ENCODE results near the gene MGLL. TPM values are rescaled to one million over a fixed set of nuclear protein-coding genes. Genes with fewer than 3 reads are reported as not detected.
A peak's percentile ranks its signal among the peaks of the same experiment; 100 is the strongest.

Gene MGLL
- total and polyA plus RNA-seq, 2 experiments from 2014 or later = 58.7 to 184 TPM

- Histone ChIP-seq H3K4me2 (ENCODE audit: unreplicated experiment) (no peak overlapping the region), H3K79me2 (ENCODE audit: insufficient read depth) (no peaks in the 10 kb centered on the region), H3K4me1 (ENCODE audit: insufficient read depth) (peaks cover 5% of the 10 kb centered on the region; the same call in 1 of the 2 replicates), H3K27me3 (replicated peaks; ENCODE audit: insufficient read depth) (no peaks in the 10 kb centered on the region), H3K9me3 (ENCODE audit: low read depth) (no peaks in the 10 kb centered on the region), H3F3A (ENCODE audit: insufficient read depth) (no peaks in the 10 kb centered on the region), H3K9ac (no peak overlapping the region), H3K36me3 (ENCODE audit: low read depth) (no peaks in the 10 kb centered on the region), H2AFZ (no peak overlapping the region), H4K20me1 (ENCODE audit: insufficient read depth) (no peaks in the 10 kb centered on the region), H3K9me2 (ENCODE audit: insufficient read depth) (no peaks in the 10 kb centered on the region), H3K4me3 (no peak overlapping the region), H3K27ac (no peak overlapping the region)
- in situ Hi-C loops (cut with MboI) = no loop called here
- TF ChIP-seq EZH2phosphoT487 (IDR thresholded peaks at IDR 0.05; ENCODE audit: insufficient read depth, low read depth) = no peak
- no peak for TF ChIP-seq EZH2 (IDR thresholded peaks at IDR 0.05; ENCODE audit: insufficient read depth, poor library complexity, severe bottlenecking)
- no peak for DNase-seq
- 89 to 91% methylated on average over 5 of the region's 5 CpGs for WGBS, 2 experiments (ENCODE audit: low coverage in 1 of 2, low lambda C conversion rate in 2 of 2, missing lambda C conversion rate in 2 of 2)
Observed at GRCh38 chr3:127644641-127645370, 177.5 kb downstream of the MGLL start.

GRCh38 chr3:127640042-127640355 lies 182.3 kb downstream of the MGLL start:
- Histone ChIP-seq H3F3A (ENCODE audit: insufficient read depth) (0 out of 2 replicates have a peak, but pooled peaks cover 3% of the 10 kb centered on the region), H3K9ac (no peak overlapping the region), H3K4me2 (ENCODE audit: unreplicated experiment) (no peak overlapping the region), H3K4me3 (no peak overlapping the region), H3K79me2 (ENCODE audit: insufficient read depth) (no peaks in the 10 kb centered on the region), H3K9me2 (ENCODE audit: insufficient read depth) (no peaks in the 10 kb centered on the region), H3K9me3 (ENCODE audit: low read depth) (no peaks in the 10 kb centered on the region), H3K4me1 (ENCODE audit: insufficient read depth) (peaks cover 6% of the 10 kb centered on the region; the same call in 1 of the 2 replicates), H2AFZ (no peak overlapping the region), H3K36me3 (ENCODE audit: low read depth) (no peaks in the 10 kb centered on the region), H3K27me3 (replicated peaks; ENCODE audit: insufficient read depth) (no peaks in the 10 kb centered on the region), H3K27ac (no peak overlapping the region), H4K20me1 (ENCODE audit: insufficient read depth) (no peaks in the 10 kb centered on the region)
- DNase-seq = no peak
- in situ Hi-C loops (cut with MboI) = no loop called here
- WGBS, 2 experiments (ENCODE audit: low coverage in 1 of 2, low lambda C conversion rate in 2 of 2, missing lambda C conversion rate in 2 of 2) = 95 to 98% methylated on average over 3 of the region's 3 CpGs
- TF ChIP-seq EZH2phosphoT487 (IDR thresholded peaks at IDR 0.05; ENCODE audit: insufficient read depth, low read depth) (no peak), EZH2 (IDR thresholded peaks at IDR 0.05; ENCODE audit: insufficient read depth, poor library complexity, severe bottlenecking) (no peak)

DNA sequence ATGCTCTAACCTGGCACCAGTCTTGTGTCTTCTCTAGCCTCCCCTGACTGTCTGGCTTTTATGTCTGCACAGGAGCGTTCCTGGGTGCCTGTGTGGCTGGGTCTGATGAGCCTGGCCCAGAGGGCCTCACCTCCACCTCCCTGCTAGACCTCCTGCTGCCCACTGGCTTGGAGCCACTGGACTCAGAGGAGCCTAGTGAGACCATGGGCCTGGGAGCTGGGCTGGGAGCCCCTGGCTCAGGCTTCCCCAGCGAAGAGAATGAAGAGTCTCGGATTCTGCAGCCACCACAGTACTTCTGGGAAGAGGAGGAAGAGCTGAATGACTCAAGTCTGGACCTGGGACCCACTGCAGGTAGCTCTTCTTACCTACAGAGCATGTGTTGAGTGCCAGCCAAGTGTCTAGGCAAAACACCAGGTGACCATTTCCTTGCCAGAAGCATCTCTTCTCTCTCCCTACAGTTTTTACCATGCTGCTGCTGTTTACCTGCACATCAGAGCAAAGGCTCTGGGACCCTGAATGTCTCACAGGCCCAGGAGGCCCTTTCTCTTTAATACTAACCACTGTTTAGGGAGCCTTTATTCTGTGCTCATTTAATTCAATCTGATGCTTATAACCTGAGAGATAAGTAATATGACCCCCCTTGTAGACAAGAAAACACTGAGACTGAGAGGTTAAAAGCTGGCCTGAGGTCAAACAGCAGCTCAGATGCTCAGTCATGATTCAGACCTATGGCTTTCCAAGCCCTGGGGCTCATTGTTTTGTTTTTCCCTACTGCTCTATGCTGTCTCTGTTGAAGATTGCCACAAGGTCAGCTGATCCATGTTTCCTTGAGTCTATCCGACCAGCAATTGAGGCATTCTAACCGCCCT lies 182.9 kb downstream of the MGLL start:
- no peak overlapping the region for H3K27ac ChIP-seq

More for the DNA sequence above, 182.9 kb downstream of the MGLL start:
- Histone ChIP-seq H3K9me3 (ENCODE audit: low read depth) (no peaks in the 10 kb centered on the region), H3K4me3 (no peak overlapping the region), H3K9me2 (ENCODE audit: insufficient read depth) (no peaks in the 10 kb centered on the region), H3K9ac (no peak overlapping the region), H2AFZ (no peak overlapping the region), H3K27me3 (replicated peaks; ENCODE audit: insufficient read depth) (no peaks in the 10 kb centered on the region), H3F3A (ENCODE audit: insufficient read depth) (0 out of 2 replicates have a peak, but pooled peaks cover 3% of the 10 kb centered on the region), H3K79me2 (ENCODE audit: insufficient read depth) (no peaks in the 10 kb centered on the region), H3K4me1 (ENCODE audit: insufficient read depth) (peaks cover 6% of the 10 kb centered on the region; the same call in 1 of the 2 replicates), H4K20me1 (ENCODE audit: insufficient read depth) (no peaks in the 10 kb centered on the region), H3K36me3 (ENCODE audit: low read depth) (no peaks in the 10 kb centered on the region), H3K4me2 (ENCODE audit: unreplicated experiment) (no peak overlapping the region)
- in situ Hi-C loops (cut with MboI) = no loop called here
- peak; percentile 70 for DNase-seq
- TF ChIP-seq EZH2phosphoT487 (IDR thresholded peaks at IDR 0.05; ENCODE audit: insufficient read depth, low read depth) (no peak), EZH2 (IDR thresholded peaks at IDR 0.05; ENCODE audit: insufficient read depth, poor library complexity, severe bottlenecking) (no peak)
- WGBS, 2 experiments (ENCODE audit: low coverage in 1 of 2, low lambda C conversion rate in 2 of 2, missing lambda C conversion rate in 2 of 2) = 69 to 79% methylated on average over 5 of the region's 5 CpGs

Other genes with a start within 250 kb of the MGLL start
- 56.1 and 65.1 TPM in 2 replicates for gene TPRA1, start 231.8 kb downstream of the MGLL start, total RNA-seq (2014; rRNA removed; shearing (Covaris generic))
- 42.8 and 45.4 TPM in 2 replicates for gene TPRA1, start 231.8 kb downstream of the MGLL start, polyA plus RNA-seq (2016; fragmentation: Nextera tagmentation; extraction: Ambion mirVana)
- gene MCM2, start 224.1 kb downstream of the MGLL start, total RNA-seq (2014; rRNA removed; shearing (Covaris generic)) = 30.3 and 36.4 TPM in 2 replicates
- gene MCM2, start 224.1 kb downstream of the MGLL start, polyA plus RNA-seq (2016; fragmentation: Nextera tagmentation; extraction: Ambion mirVana) = 14.4 and 14.7 TPM in 2 replicates
- 0.89 and 2.5 TPM in 2 replicates for gene PODXL2, start 193.3 kb downstream of the MGLL start, total RNA-seq (2014; rRNA removed; shearing (Covaris generic))
- 1.2 and 1.8 TPM in 2 replicates for gene PODXL2, start 193.3 kb downstream of the MGLL start, polyA plus RNA-seq (2016; fragmentation: Nextera tagmentation; extraction: Ambion mirVana)
- gene ABTB1, start 149.6 kb downstream of the MGLL start, total RNA-seq (2014; rRNA removed; shearing (Covaris generic)) = 7.8 and 8.9 TPM in 2 replicates
- gene ABTB1, start 149.6 kb downstream of the MGLL start, polyA plus RNA-seq (2016; fragmentation: Nextera tagmentation; extraction: Ambion mirVana) = 20.4 and 20.9 TPM in 2 replicates
- gene KBTBD12, start 92.7 kb upstream of the MGLL start, total RNA-seq (2014; rRNA removed; shearing (Covaris generic)) = not detected in 2 replicates
- gene KBTBD12, start 92.7 kb upstream of the MGLL start, polyA plus RNA-seq (2016; fragmentation: Nextera tagmentation; extraction: Ambion mirVana) = not detected in 2 replicates
- 477 and 510 TPM in 2 replicates for gene SEC61A1, start 229.9 kb upstream of the MGLL start, total RNA-seq (2014; rRNA removed; shearing (Covaris generic))
- 362 and 387 TPM in 2 replicates for gene SEC61A1, start 229.9 kb upstream of the MGLL start, polyA plus RNA-seq (2016; fragmentation: Nextera tagmentation; extraction: Ambion mirVana)